GM12878 (cell line): ENCODE measurements around the gene FCRLA. TPM values are rescaled to one million over a fixed set of nuclear protein-coding genes. Genes with fewer than 3 reads are reported as not detected.

ENCODE experiments used
- ATF7 ChIP-seq: fragments of 450-650 bp; IDR thresholded peaks from 2 replicates; pipeline ENCODE4 v1.6.1; 2016; ENCODE audit warnings: low read depth, mild to moderate bottlenecking
- BACH1 ChIP-seq: fragments of 450-650 bp; IDR thresholded peaks from 2 replicates; pipeline ENCODE4 v1.6.1; 2017; ENCODE audit warnings: mild to moderate bottlenecking, borderline replicate concordance
- BMI1 ChIP-seq: fragments of 450-650 bp; IDR thresholded peaks from 2 replicates; pipeline ENCODE4 v1.6.1; 2016; ENCODE audit warnings: mild to moderate bottlenecking, moderate library complexity, borderline replicate concordance
- CBFB ChIP-seq: IDR thresholded peaks from 2 replicates; pipeline ENCODE4 v1.6.1; 2016; ENCODE audit warnings: antibody characterized with exemption, low read depth
- CBX3 ChIP-seq: fragments of 200-600 bp; sonication (generic); IDR thresholded peaks from 2 replicates; pipeline ENCODE4 v1.6.1; 2016; ENCODE audit warnings: low read depth, borderline replicate concordance
- CHD4 ChIP-seq: fragments of 200-600 bp; sonication (generic); IDR thresholded peaks from 2 replicates; pipeline ENCODE4 v1.6.1; 2016; ENCODE audit warnings: mild to moderate bottlenecking
- MTA2 ChIP-seq: fragments of 450-650 bp; IDR thresholded peaks from 2 replicates; pipeline ENCODE4 v1.6.1; 2016; ENCODE audit warnings: low read depth, mild to moderate bottlenecking, moderate library complexity
- RCOR1 ChIP-seq: conservative IDR thresholded peaks from 2 replicates; pipeline ENCODE4 v1.6.1; 2012; ENCODE audit warnings: low read depth, low read length, improper control_type of control experiment
- TBL1XR1 ChIP-seq: IDR thresholded peaks from 2 replicates; pipeline ENCODE4 v1.6.1; 2012; ENCODE audit warnings: low read depth, low read length, improper control_type of control experiment
- ZZZ3 ChIP-seq: IDR thresholded peaks from 2 replicates; pipeline ENCODE4 v1.6.1; 2011; ENCODE audit warnings: low read depth; ENCODE audit not compliant: control insufficient read depth, insufficient read length
- polyA plus RNA-seq, 11 experiments: library from polyadenylated mRNA; depleted of rRNA in 4 of 11; unstranded in 6 of 11; stranded (reverse) in 5 of 11; fragments of >200 nt; fragmentation: Nextera tagmentation in 4 of 11; fragmentation: Illumina TruSeq in 1 of 11; extraction: Ambion mirVana in 4 of 11; extraction: Trizol in 1 of 11; gene quantifications; 1 replicate in 1 of 11; 2 replicates in 10 of 11; pipeline versions ENCODE4 v1.2.1 to v1.2.3, GENCODE V29; 2011 to 2016; ENCODE audit warnings: inconsistent platforms in 2 of 11, missing spikeins in 2 of 11, low read depth in 1 of 11
- total RNA-seq, 4 experiments: library from RNA; depleted of rRNA in 3 of 4; stranded (reverse); fragments of >200 nt in 3 of 4; fragmentation: Illumina TruSeq in 1 of 4; extraction: Trizol in 1 of 4; gene quantifications; 2 replicates each; pipeline versions ENCODE4 v1.2.1 to v1.2.3, GENCODE V29; 2013 to 2021
- TF ChIP-seq, protein P1 (sequence below): IDR thresholded peaks from 2 replicates; pipeline ENCODE4 v1.6.1; 2012; ENCODE audit warnings: improper control_type of control experiment, low read depth, low read length; ENCODE audit not compliant: insufficient replicate concordance
- TF ChIP-seq, protein P2 (sequence below): fragments of 150-350 bp; IDR thresholded peaks from 2 replicates; pipeline ENCODE4 v1.6.1; 2016; ENCODE audit warnings: low read depth, low read length
- TF ChIP-seq, protein P3 (sequence below): IDR thresholded peaks from 2 replicates; pipeline ENCODE4 v1.6.1; 2012; ENCODE audit warnings: low read depth, low read length, improper control_type of control experiment
- TF ChIP-seq, protein P4 (sequence below): fragments of 450-650 bp; IDR thresholded peaks from 2 replicates; pipeline ENCODE4 v1.6.1; 2017; ENCODE audit warnings: mild to moderate bottlenecking, low read depth, inconsistent platforms; ENCODE audit not compliant: poor library complexity, severe bottlenecking
- TF ChIP-seq, protein P5 (sequence below): fragments of 450-650 bp; IDR thresholded peaks from 2 replicates; pipeline ENCODE4 v1.6.1; 2018; ENCODE audit warnings: borderline replicate concordance, mild to moderate bottlenecking; ENCODE audit not compliant: partially characterized antibody

FCRLA gene
- total and polyA plus RNA-seq, 10 of the 15 experiments (the other 5 are each of a cell fraction or from before 2014, with no cell fraction given) = 130 to 714 (median 374) TPM

DNA sequence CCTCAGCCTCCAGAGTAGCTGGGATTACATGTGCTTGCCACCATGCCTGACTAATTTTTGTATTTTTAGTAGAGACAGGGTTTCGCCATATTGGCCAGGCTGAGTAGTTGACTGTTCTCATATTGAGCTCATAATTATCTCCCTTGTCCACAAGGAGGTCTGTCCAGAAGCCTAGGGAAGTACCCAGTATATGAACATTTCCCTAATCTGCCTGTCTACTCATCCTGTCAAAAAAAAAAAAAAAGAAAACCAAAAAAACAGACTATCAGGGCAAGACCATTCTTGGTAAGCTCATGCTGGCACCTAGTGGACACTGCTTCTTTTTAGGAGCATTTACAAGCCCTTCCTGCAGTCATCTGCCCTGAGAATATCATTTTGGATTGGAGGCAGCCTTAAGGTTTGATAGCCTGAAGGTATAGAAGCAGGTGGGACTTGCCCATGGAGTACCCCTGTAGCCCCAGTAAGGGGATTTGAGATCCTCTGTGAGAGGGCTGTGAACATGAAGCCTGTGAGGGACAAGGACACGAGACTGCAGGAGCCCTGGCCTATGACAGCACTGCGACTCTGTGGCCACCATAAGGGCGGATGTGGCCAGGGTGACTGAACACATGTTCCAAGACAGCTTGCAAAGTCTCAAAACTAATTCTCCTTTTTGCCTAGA, 31.7 kb downstream of the FCRLA start (continued):
- TF ChIP-seq CHD4 = no peak
- TF ChIP-seq CBFB = peak; percentile 71; the same call in 1 of the 2 replicates
- TF ChIP-seq BMI1 = no peak
- TF ChIP-seq, protein P1, sequence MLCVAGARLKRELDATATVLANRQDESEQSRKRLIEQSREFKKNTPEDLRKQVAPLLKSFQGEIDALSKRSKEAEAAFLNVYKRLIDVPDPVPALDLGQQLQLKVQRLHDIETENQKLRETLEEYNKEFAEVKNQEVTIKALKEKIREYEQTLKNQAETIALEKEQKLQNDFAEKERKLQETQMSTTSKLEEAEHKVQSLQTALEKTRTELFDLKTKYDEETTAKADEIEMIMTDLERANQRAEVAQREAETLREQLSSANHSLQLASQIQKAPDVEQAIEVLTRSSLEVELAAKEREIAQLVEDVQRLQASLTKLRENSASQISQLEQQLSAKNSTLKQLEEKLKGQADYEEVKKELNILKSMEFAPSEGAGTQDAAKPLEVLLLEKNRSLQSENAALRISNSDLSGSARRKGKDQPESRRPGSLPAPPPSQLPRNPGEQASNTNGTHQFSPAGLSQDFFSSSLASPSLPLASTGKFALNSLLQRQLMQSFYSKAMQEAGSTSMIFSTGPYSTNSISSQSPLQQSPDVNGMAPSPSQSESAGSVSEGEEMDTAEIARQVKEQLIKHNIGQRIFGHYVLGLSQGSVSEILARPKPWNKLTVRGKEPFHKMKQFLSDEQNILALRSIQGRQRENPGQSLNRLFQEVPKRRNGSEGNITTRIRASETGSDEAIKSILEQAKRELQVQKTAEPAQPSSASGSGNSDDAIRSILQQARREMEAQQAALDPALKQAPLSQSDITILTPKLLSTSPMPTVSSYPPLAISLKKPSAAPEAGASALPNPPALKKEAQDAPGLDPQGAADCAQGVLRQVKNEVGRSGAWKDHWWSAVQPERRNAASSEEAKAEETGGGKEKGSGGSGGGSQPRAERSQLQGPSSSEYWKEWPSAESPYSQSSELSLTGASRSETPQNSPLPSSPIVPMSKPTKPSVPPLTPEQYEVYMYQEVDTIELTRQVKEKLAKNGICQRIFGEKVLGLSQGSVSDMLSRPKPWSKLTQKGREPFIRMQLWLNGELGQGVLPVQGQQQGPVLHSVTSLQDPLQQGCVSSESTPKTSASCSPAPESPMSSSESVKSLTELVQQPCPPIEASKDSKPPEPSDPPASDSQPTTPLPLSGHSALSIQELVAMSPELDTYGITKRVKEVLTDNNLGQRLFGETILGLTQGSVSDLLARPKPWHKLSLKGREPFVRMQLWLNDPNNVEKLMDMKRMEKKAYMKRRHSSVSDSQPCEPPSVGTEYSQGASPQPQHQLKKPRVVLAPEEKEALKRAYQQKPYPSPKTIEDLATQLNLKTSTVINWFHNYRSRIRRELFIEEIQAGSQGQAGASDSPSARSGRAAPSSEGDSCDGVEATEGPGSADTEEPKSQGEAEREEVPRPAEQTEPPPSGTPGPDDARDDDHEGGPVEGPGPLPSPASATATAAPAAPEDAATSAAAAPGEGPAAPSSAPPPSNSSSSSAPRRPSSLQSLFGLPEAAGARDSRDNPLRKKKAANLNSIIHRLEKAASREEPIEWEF = no peak
- 0 out of 2 replicates have a peak, but pooled peaks have one; percentile 45 for TF ChIP-seq RCOR1
- TF ChIP-seq TBL1XR1 = no peak
- TF ChIP-seq, protein P2, sequence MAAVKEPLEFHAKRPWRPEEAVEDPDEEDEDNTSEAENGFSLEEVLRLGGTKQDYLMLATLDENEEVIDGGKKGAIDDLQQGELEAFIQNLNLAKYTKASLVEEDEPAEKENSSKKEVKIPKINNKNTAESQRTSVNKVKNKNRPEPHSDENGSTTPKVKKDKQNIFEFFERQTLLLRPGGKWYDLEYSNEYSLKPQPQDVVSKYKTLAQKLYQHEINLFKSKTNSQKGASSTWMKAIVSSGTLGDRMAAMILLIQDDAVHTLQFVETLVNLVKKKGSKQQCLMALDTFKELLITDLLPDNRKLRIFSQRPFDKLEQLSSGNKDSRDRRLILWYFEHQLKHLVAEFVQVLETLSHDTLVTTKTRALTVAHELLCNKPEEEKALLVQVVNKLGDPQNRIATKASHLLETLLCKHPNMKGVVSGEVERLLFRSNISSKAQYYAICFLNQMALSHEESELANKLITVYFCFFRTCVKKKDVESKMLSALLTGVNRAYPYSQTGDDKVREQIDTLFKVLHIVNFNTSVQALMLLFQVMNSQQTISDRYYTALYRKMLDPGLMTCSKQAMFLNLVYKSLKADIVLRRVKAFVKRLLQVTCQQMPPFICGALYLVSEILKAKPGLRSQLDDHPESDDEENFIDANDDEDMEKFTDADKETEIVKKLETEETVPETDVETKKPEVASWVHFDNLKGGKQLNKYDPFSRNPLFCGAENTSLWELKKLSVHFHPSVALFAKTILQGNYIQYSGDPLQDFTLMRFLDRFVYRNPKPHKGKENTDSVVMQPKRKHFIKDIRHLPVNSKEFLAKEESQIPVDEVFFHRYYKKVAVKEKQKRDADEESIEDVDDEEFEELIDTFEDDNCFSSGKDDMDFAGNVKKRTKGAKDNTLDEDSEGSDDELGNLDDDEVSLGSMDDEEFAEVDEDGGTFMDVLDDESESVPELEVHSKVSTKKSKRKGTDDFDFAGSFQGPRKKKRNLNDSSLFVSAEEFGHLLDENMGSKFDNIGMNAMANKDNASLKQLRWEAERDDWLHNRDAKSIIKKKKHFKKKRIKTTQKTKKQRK = no peak
- TF ChIP-seq, protein P3, sequence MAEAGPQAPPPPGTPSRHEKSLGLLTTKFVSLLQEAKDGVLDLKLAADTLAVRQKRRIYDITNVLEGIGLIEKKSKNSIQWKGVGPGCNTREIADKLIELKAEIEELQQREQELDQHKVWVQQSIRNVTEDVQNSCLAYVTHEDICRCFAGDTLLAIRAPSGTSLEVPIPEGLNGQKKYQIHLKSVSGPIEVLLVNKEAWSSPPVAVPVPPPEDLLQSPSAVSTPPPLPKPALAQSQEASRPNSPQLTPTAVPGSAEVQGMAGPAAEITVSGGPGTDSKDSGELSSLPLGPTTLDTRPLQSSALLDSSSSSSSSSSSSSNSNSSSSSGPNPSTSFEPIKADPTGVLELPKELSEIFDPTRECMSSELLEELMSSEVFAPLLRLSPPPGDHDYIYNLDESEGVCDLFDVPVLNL = no peak
- TF ChIP-seq, protein P4, sequence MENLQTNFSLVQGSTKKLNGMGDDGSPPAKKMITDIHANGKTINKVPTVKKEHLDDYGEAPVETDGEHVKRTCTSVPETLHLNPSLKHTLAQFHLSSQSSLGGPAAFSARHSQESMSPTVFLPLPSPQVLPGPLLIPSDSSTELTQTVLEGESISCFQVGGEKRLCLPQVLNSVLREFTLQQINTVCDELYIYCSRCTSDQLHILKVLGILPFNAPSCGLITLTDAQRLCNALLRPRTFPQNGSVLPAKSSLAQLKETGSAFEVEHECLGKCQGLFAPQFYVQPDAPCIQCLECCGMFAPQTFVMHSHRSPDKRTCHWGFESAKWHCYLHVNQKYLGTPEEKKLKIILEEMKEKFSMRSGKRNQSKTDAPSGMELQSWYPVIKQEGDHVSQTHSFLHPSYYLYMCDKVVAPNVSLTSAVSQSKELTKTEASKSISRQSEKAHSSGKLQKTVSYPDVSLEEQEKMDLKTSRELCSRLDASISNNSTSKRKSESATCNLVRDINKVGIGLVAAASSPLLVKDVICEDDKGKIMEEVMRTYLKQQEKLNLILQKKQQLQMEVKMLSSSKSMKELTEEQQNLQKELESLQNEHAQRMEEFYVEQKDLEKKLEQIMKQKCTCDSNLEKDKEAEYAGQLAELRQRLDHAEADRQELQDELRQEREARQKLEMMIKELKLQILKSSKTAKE = peak; percentile 50
- TF ChIP-seq ATF7 = peak; percentile 70
- no peak for TF ChIP-seq ZZZ3
- TF ChIP-seq BACH1 = peak; percentile 46; the same call in 1 of the 2 replicates
- no peak for TF ChIP-seq CBX3
- TF ChIP-seq MTA2 = peak; percentile 27; the same call in 1 of the 2 replicates
- TF ChIP-seq, protein P5, sequence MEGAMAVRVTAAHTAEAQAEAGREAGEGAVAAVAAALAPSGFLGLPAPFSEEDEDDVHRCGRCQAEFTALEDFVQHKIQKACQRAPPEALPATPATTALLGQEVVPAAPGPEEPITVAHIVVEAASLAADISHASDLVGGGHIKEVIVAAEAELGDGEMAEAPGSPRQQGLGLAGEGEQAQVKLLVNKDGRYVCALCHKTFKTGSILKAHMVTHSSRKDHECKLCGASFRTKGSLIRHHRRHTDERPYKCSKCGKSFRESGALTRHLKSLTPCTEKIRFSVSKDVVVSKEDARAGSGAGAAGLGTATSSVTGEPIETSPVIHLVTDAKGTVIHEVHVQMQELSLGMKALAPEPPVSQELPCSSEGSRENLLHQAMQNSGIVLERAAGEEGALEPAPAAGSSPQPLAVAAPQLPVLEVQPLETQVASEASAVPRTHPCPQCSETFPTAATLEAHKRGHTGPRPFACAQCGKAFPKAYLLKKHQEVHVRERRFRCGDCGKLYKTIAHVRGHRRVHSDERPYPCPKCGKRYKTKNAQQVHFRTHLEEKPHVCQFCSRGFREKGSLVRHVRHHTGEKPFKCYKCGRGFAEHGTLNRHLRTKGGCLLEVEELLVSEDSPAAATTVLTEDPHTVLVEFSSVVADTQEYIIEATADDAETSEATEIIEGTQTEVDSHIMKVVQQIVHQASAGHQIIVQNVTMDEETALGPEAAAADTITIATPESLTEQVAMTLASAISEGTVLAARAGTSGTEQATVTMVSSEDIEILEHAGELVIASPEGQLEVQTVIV = no peak
